Stimulated activated CD8-positive, alpha-beta memory T cell treated with anti-CD3 and anti-CD28 coated beads, Interleukin-12 subunit alpha, Interleukin-12 subunit beta, amount 100 ng/mL, for 4 hours (primary cell): Measurements from ENCODE around the gene CYB561.

Experiments
- DNase-seq: peaks from one replicate; pipeline ENCODE4 v3.0.0-alpha.2; 2020; ENCODE audit warnings: low read depth

CYB561 gene

GRCh38 chr17:63407741-63408330, 38.3 kb downstream of the CYB561 start:
- DNase-seq = no peak

GRCh38 chr17:63406689-63407330, 39.3 kb downstream of the CYB561 start:
- DNase-seq = no peak

- DNase-seq = no peak
Observed at GRCh38 chr17:63405741-63406261, 40.3 kb downstream of the CYB561 start.

GRCh38 chr17:63405020-63405419, 41.1 kb downstream of the CYB561 start:
- no peak for DNase-seq

GRCh38 chr17:63402431-63403212, 43.5 kb downstream of the CYB561 start:
- DNase-seq = no peak

GRCh38 chr17:63399856-63400255, 46.2 kb downstream of the CYB561 start:
- no peak for DNase-seq

GRCh38 chr17:63399316-63399715, 46.8 kb downstream of the CYB561 start:
- no peak for DNase-seq

- no peak for DNase-seq
Observed at GRCh38 chr17:63398680-63399079, 47.4 kb downstream of the CYB561 start.

- DNase-seq = no peak
Observed at GRCh38 chr17:63395075-63395805, 50.9 kb downstream of the CYB561 start.

GRCh38 chr17:63390090-63390489, 56.0 kb downstream of the CYB561 start:
- no peak for DNase-seq

GRCh38 chr17:63387656-63388340, 58.3 kb downstream of the CYB561 start:
- no peak for DNase-seq

GRCh38 chr17:63382826-63383225, 63.3 kb downstream of the CYB561 start:
- DNase-seq = no peak
